GM23338 (cell line): ENCODE results near the gene ADH1A. TPM values are rescaled to one million over a fixed set of nuclear protein-coding genes. Genes with fewer than 3 reads are reported as not detected.

ENCODE experiments used
- ATAC-seq: fragments of 200-7000 bp; cut with Tn5 transposase; 3 replicates; pipeline ENCODE4 v1.9.1; 2020
- DNase-seq: peaks from one replicate; pipeline ENCODE4 v3.0.0-alpha.2; 2015; ENCODE audit warnings: low spot score
- H2AFZ ChIP-seq: fragments of 200-600 bp; sonication (generic); 2 replicates; pipeline ENCODE4 v1.8.0; 2016; ENCODE audit warnings: antibody characterized with exemption, mild to moderate bottlenecking, moderate library complexity
- H3F3A ChIP-seq: fragments of 200-600 bp; sonication (generic); replicated peaks from 2 replicates; pipeline ENCODE4 v1.8.0; 2017; ENCODE audit warnings: antibody characterized with exemption, mixed run types, low read depth
- H3K27ac ChIP-seq: fragments of 200-600 bp; sonication (generic); 2 replicates; pipeline ENCODE4 v1.6.1; 2016; ENCODE audit warnings: low read depth
- H3K27me3 ChIP-seq: fragments of 200-600 bp; sonication (generic); 2 replicates; pipeline ENCODE4 v1.8.0; 2016; ENCODE audit warnings: mild to moderate bottlenecking, mixed run types, moderate library complexity; ENCODE audit not compliant: insufficient read depth
- H3K36me3 ChIP-seq: fragments of 200-600 bp; sonication (generic); 2 replicates; pipeline ENCODE4 v1.8.0; 2016; ENCODE audit warnings: mild to moderate bottlenecking; ENCODE audit not compliant: insufficient read depth
- H3K4me1 ChIP-seq: fragments of 200-600 bp; sonication (generic); 2 replicates; pipeline ENCODE4 v1.8.0; 2016; ENCODE audit warnings: mild to moderate bottlenecking, moderate library complexity; ENCODE audit not compliant: insufficient read depth
- H3K4me2 ChIP-seq: fragments of 200-600 bp; sonication (generic); 2 replicates; pipeline ENCODE4 v1.7.1; 2017; ENCODE audit warnings: mixed run types
- H3K4me3 ChIP-seq: fragments of 200-600 bp; sonication (generic); 2 replicates; pipeline ENCODE4 v1.6.1; 2016; ENCODE audit warnings: mixed run types
- H3K79me2 ChIP-seq: fragments of 200-600 bp; sonication (generic); replicated peaks from 2 replicates; pipeline ENCODE4 v1.8.0; 2017; ENCODE audit warnings: mild to moderate bottlenecking; ENCODE audit not compliant: insufficient read depth
- H3K9me2 ChIP-seq: fragments of 200-600 bp; sonication (generic); 2 replicates; pipeline ENCODE4 v1.8.0; 2017; ENCODE audit not compliant: insufficient read depth
- H4K20me1 ChIP-seq: fragments of 200-600 bp; sonication (generic); replicated peaks from 2 replicates; pipeline ENCODE4 v1.8.0; 2017; ENCODE audit warnings: mild to moderate bottlenecking; ENCODE audit not compliant: insufficient read depth
- H3K27ac Mint-ChIP-seq: 2 replicates; pipeline ENCODE4 v1.8.0; 2020; ENCODE audit warnings: inconsistent platforms, mild to moderate bottlenecking, moderate library complexity, mixed read lengths
- H3K27me3 Mint-ChIP-seq: 3 replicates; pipeline ENCODE4 v1.8.0; 2022; ENCODE audit warnings: low read depth, mild to moderate bottlenecking, moderate library complexity, mixed read lengths, inconsistent platforms; ENCODE audit not compliant: insufficient read depth, poor library complexity
- H3K36me3 Mint-ChIP-seq: 3 replicates; pipeline ENCODE4 v1.8.0; 2021; ENCODE audit warnings: low read depth, mild to moderate bottlenecking, inconsistent platforms, moderate library complexity, mixed read lengths
- H3K4me1 Mint-ChIP-seq: 3 replicates; pipeline ENCODE4 v1.8.0; 2020; ENCODE audit warnings: mild to moderate bottlenecking, inconsistent platforms, mixed read lengths
- H3K4me3 Mint-ChIP-seq: 3 replicates; pipeline ENCODE4 v1.8.0; 2021; ENCODE audit warnings: moderate library complexity, mild to moderate bottlenecking, inconsistent platforms, mixed read lengths
- H3K9me3 Mint-ChIP-seq: 3 replicates; pipeline ENCODE4 v1.8.0; 2020; ENCODE audit warnings: moderate library complexity, mild to moderate bottlenecking, inconsistent platforms, mixed read lengths
- CREB1 ChIP-seq: fragments of 250-450 bp; sonication (Bioruptor Pico); IDR thresholded peaks from 2 replicates; pipeline ENCODE4 v1.5.0; 2020; ENCODE audit warnings: low read depth, mild to moderate bottlenecking, moderate library complexity
- CTCF ChIP-seq, 2 experiments: fragments of 200-600 bp in 1 of 2; sonication (generic) in 1 of 2; conservative IDR thresholded peaks; 2 replicates each; pipeline versions ENCODE4 v1.5.1 to v1.6.1; 2016 to 2017; ENCODE audit warnings: antibody characterized with exemption in 2 of 2, low read depth in 2 of 2, mild to moderate bottlenecking in 2 of 2, moderate library complexity in 1 of 2
- ETS1 ChIP-seq: IDR thresholded peaks from 2 replicates; pipeline ENCODE4 v1.6.1; 2016; ENCODE audit warnings: antibody characterized with exemption
- EZH2phosphoT487 ChIP-seq: fragments of 200-600 bp; sonication (generic); IDR thresholded peaks from one replicate; pipeline ENCODE4 v1.8.1; 2018; ENCODE audit warnings: antibody characterized with exemption; ENCODE audit not compliant: unreplicated experiment
- JUNB ChIP-seq: IDR thresholded peaks from one replicate; pipeline ENCODE4 v1.6.1; 2016; ENCODE audit warnings: antibody characterized with exemption; ENCODE audit not compliant: unreplicated experiment
- NANOG ChIP-seq: IDR thresholded peaks from 2 replicates; pipeline ENCODE4 v1.6.1; 2016; ENCODE audit warnings: antibody characterized with exemption, borderline replicate concordance
- POLR2AphosphoS5 ChIP-seq: IDR thresholded peaks from 2 replicates; pipeline ENCODE4 v1.6.1; 2016; ENCODE audit warnings: antibody characterized with exemption, low read depth
- STAT1 ChIP-seq: IDR thresholded peaks from one replicate; pipeline ENCODE4 v1.6.1; 2016; ENCODE audit warnings: antibody characterized with exemption; ENCODE audit not compliant: unreplicated experiment
- ZNF331 ChIP-seq: fragments of 250-450 bp; sonication (Bioruptor Pico); IDR thresholded peaks from 2 replicates; pipeline ENCODE4 v1.5.0; 2020; ENCODE audit warnings: low read depth, mild to moderate bottlenecking, moderate library complexity
- ZNF462 ChIP-seq: fragments of 250-450 bp; sonication (Bioruptor Pico); IDR thresholded peaks from 2 replicates; pipeline ENCODE4 v1.5.0; 2020; ENCODE audit warnings: mild to moderate bottlenecking, moderate library complexity
- long read RNA-seq: library from polyadenylated mRNA; unstranded; transcript quantifications from one replicate; pipeline ENCODE4 v2.0.0, GENCODE V29; 2020; ENCODE audit not compliant: unreplicated experiment
- polyA plus RNA-seq: library from polyadenylated mRNA; unstranded; fragments of >200 nt; fragmentation: Nextera tagmentation; extraction: Ambion mirVana; gene quantifications from 2 replicates; pipeline ENCODE4 v1.2.1, GENCODE V29; 2016
- total RNA-seq: library from RNA; depleted of rRNA; stranded (reverse); fragments of >200 nt; shearing (Covaris generic); gene quantifications from 2 replicates; pipeline ENCODE4 v1.2.3, GENCODE V29; 2014; rRNA removed

The ADH1A gene
- total RNA-seq = not detected in 2 replicates
- polyA plus RNA-seq = not detected in 2 replicates
- long read RNA-seq = 0 reads

GRCh38 chr4:99290848-99291786, at the start of gene ADH1A:
ADH1A (minus strand) TSS chr4:99290985; CDS start chr4:99290914, 71 bp downstream.
- Histone ChIP-seq H3F3A (no peaks in the 10 kb centered on the region), H3K36me3 (no peaks in the 10 kb centered on the region), H3K9me2 (peaks cover 12% of the 10 kb centered on the region), H3K4me1 (no peaks in the 10 kb centered on the region), H3K4me3 (no peak within 1 kb of the TSS), H4K20me1 (no peaks in the 10 kb centered on the region), H2AFZ (no peak within 1 kb of the TSS), H3K4me2 (no peak within 1 kb of the TSS), H3K27me3 (no peaks in the 10 kb centered on the region), H3K79me2 (no peaks in the 10 kb centered on the region), H3K27ac (no peak within 1 kb of the TSS)
- TF ChIP-seq POLR2AphosphoS5 (no peak), STAT1 (no peak), CTCF (conservative IDR thresholded peaks at IDR 0.05; ENCODE audit: low read depth in 2 of 2) (no peak), JUNB (no peak), CREB1 (CRISPR knock-in tag) (no peak), ETS1 (no peak)
- no peaks in the 10 kb centered on the region for H3K4me1 Mint-ChIP-seq
- peaks cover 1% of the 10 kb centered on the region for H3K27me3 Mint-ChIP-seq
- H3K4me3 Mint-ChIP-seq = no peak within 1 kb of the TSS
- peaks cover 11% of the 10 kb centered on the region; the same call in 1 of the 3 replicates for H3K36me3 Mint-ChIP-seq
- no peak for DNase-seq
- H3K27ac Mint-ChIP-seq = no peak within 1 kb of the TSS
- no peak for ATAC-seq
- peaks cover 16% of the 10 kb centered on the region; the same call in 2 of the 3 replicates for H3K9me3 Mint-ChIP-seq

- no peaks in the 10 kb centered on the region for H3K27me3 ChIP-seq
- H3K4me3 Mint-ChIP-seq = no peak overlapping the region
- no peak overlapping the region for H3K4me2 ChIP-seq
- no peaks in the 10 kb centered on the region for H3F3A ChIP-seq
- no peak overlapping the region; the same call in 1 of the 2 replicates for H2AFZ ChIP-seq
- H3K27ac ChIP-seq = no peak overlapping the region
- H3K9me3 Mint-ChIP-seq = no peaks in the 10 kb centered on the region
- no peak for ATAC-seq
- no peaks in the 10 kb centered on the region for H3K4me1 Mint-ChIP-seq
- no peaks in the 10 kb centered on the region for H4K20me1 ChIP-seq
- DNase-seq = no peak
- H3K36me3 Mint-ChIP-seq = no peaks in the 10 kb centered on the region
- no peak overlapping the region for H3K4me3 ChIP-seq
- H3K27ac Mint-ChIP-seq = 0 out of 2 replicates have a peak overlapping the region, but pooled peaks have one; percentile 49
- H3K36me3 ChIP-seq = no peaks in the 10 kb centered on the region
- no peaks in the 10 kb centered on the region for H3K27me3 Mint-ChIP-seq
- H3K79me2 ChIP-seq = no peaks in the 10 kb centered on the region
- H3K9me2 ChIP-seq = no peaks in the 10 kb centered on the region
- no peaks in the 10 kb centered on the region for H3K4me1 ChIP-seq
- no peak for TF ChIP-seq ZNF462 (CRISPR knock-in tag)
- no peak for TF ChIP-seq ZNF331
- TF ChIP-seq ETS1 = no peak
- TF ChIP-seq NANOG = no peak
- no peak for TF ChIP-seq EZH2phosphoT487
- TF ChIP-seq CREB1 (CRISPR knock-in tag) = no peak
These were observed 48.4 kb upstream of the ADH1A start for GRCh38 chr4:99339172-99339571.
